A673 (cell line): ENCODE data around the gene MGP. TPM values are rescaled to one million over a fixed set of nuclear protein-coding genes. Genes with fewer than 3 reads are reported as not detected.

Experiments
- BruUV-seq: library from RNA; stranded (reverse); fragments of 400-500 nt; replicated peaks from 2 replicates; lab custom pipeline; 2021; lab: Mats Ljungman, UMichigan
- CTCF ChIA-PET: fragments of 300-600 bp; sonication (Branson Sonifier 250); formaldehyde crosslinking; loops from one replicate; lab custom pipeline; 2022; ENCODE audit warnings: antibody characterized with exemption; lab: Charles Lee
- POLR2A ChIA-PET: fragments of 300-600 bp; sonication (Branson Sonifier 250); formaldehyde crosslinking; loops from one replicate; lab custom pipeline; 2022; ENCODE audit warnings: antibody characterized with exemption; ENCODE audit not compliant: low non-redundant PET; lab: Charles Lee
- DNase-seq: peaks from one replicate; pipeline ENCODE4 v3.0.0-alpha.2; 2015; ENCODE audit warnings: low spot score
- H3K27ac ChIP-seq: fragments of 200-600 bp; sonication (generic); 2 replicates; pipeline ENCODE4 v1.5.1; 2016; ENCODE audit warnings: mixed run types, low read depth, mild to moderate bottlenecking, mixed read lengths, antibody characterized with exemption, low read length; ENCODE audit not compliant: poor library complexity, severe bottlenecking
- H3K27me3 ChIP-seq: fragments of 200-600 bp; sonication (generic); replicated peaks from 2 replicates; pipeline ENCODE4 v1.6.1; 2017; ENCODE audit warnings: mixed run types, low read depth, mild to moderate bottlenecking, mixed read lengths, antibody characterized with exemption, low read length; ENCODE audit not compliant: insufficient read depth, poor library complexity
- H3K36me3 ChIP-seq: fragments of 200-600 bp; sonication (generic); 2 replicates; pipeline ENCODE4 v1.6.1; 2016; ENCODE audit warnings: mixed run types, mild to moderate bottlenecking, mixed read lengths, antibody characterized with exemption, low read length; ENCODE audit not compliant: insufficient read depth, poor library complexity, severe bottlenecking
- H3K4me1 ChIP-seq: fragments of 200-600 bp; sonication (generic); 2 replicates; pipeline ENCODE4 v1.6.1; 2017; ENCODE audit warnings: mixed run types, mild to moderate bottlenecking, mixed read lengths, antibody characterized with exemption, low read length; ENCODE audit not compliant: insufficient read depth, poor library complexity, severe bottlenecking
- H3K4me3 ChIP-seq: fragments of 200-600 bp; sonication (generic); 2 replicates; pipeline ENCODE4 v1.5.1; 2016; ENCODE audit warnings: low read depth, mixed run types, mild to moderate bottlenecking, mixed read lengths, low read length; ENCODE audit not compliant: poor library complexity, severe bottlenecking
- H3K9me3 ChIP-seq: fragments of 200-600 bp; sonication (generic); 2 replicates; pipeline ENCODE4 v1.6.1; 2016; ENCODE audit warnings: mixed run types, low read depth, mild to moderate bottlenecking, mixed read lengths, antibody characterized with exemption, low read length; ENCODE audit not compliant: poor library complexity, severe bottlenecking
- EZH2 ChIP-seq: fragments of 200-600 bp; sonication (generic); IDR thresholded peaks from 2 replicates; pipeline ENCODE4 v1.6.1; 2017; ENCODE audit warnings: borderline replicate concordance, low read depth, mild to moderate bottlenecking, mixed read lengths, antibody characterized with exemption, low read length; ENCODE audit not compliant: poor library complexity, severe bottlenecking
- intact Hi-C: fragments of 100-400 bp; cut with micrococcal nuclease; formaldehyde crosslinking; loops from one replicate; pipeline ENCODE4 v1.10.0; 2022; ENCODE audit not compliant: unreplicated experiment
- total RNA-seq: library from RNA; stranded (reverse); gene quantifications from 2 replicates; pipeline ENCODE4 v1.2.3, GENCODE V29; 2021
- TF ChIP-seq, protein P1 (sequence below): fragments of 300-800, 200-600 bp; sonication (generic); conservative IDR thresholded peaks from 2 replicates; pipeline ENCODE4 v1.5.1; 2017; ENCODE audit warnings: low read depth, mild to moderate bottlenecking, antibody characterized with exemption, low read length, moderate library complexity, mixed read lengths

MGP gene
- total RNA-seq, 1 experiment from 2014 or later: not detected

DNA sequence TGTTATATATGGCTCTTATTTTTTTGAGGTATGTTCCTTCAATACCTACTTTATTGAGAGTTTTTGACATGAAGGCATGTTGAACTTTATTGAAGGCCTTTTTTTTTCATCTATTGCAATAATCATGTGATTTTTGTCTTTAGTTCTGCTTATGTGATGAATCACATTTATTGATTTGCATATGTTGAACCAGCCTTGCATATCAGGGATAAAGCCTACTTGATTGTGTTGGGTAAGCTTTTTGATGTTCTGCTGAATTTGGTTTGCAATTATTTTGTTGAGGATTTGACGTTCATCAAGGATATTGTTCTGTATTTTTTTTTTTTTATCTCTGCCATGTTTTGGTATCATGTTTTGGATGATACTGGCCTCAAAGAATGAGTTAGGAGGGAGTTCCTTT, 27.1 kb downstream of the MGP start:
- H3K27ac ChIP-seq: no peak overlapping the region
- intact Hi-C loops: no loop called here
- no peak overlapping the region for H3K4me3 ChIP-seq
- no peak for DNase-seq
- TF ChIP-seq, protein P1, sequence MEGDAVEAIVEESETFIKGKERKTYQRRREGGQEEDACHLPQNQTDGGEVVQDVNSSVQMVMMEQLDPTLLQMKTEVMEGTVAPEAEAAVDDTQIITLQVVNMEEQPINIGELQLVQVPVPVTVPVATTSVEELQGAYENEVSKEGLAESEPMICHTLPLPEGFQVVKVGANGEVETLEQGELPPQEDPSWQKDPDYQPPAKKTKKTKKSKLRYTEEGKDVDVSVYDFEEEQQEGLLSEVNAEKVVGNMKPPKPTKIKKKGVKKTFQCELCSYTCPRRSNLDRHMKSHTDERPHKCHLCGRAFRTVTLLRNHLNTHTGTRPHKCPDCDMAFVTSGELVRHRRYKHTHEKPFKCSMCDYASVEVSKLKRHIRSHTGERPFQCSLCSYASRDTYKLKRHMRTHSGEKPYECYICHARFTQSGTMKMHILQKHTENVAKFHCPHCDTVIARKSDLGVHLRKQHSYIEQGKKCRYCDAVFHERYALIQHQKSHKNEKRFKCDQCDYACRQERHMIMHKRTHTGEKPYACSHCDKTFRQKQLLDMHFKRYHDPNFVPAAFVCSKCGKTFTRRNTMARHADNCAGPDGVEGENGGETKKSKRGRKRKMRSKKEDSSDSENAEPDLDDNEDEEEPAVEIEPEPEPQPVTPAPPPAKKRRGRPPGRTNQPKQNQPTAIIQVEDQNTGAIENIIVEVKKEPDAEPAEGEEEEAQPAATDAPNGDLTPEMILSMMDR: no peak
- no peak for TF ChIP-seq EZH2
- ChIA-PET CTCF (no interaction called here), POLR2A (no interaction called here)
- no peaks in the 10 kb centered on the region for H3K4me1 ChIP-seq
- no peaks in the 10 kb centered on the region for H3K36me3 ChIP-seq
- peaks cover 3% of the 10 kb centered on the region for H3K9me3 ChIP-seq
- BruUV-seq: no TSS peak
- no peaks in the 10 kb centered on the region for H3K27me3 ChIP-seq

DNA sequence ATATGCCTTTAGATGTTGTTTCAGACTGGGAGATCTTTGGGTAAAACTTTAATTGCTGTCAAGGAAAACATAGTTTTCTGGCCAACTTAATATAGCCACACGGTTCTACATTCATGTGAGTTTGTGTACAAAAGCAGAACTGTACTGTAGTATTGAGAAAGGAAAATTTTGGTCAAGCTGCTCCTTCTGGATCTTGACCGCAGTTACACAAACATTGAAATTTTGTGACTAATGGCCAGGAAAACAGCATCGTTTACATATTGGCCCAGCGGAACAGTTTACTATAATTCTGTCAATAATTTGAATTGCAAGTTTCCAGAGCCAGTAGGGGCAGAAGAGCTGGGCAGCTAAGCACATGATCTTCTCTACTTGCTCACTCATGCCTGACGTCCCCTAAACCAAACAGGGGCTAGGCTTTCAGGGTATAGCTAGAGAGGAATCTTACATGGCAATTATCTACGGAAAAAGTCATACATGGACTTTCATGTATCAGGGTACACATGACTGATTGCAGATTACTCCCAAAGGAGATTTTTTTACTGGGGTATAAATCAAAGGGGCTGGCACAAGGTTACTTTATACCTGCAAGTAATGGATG, 31.0 kb downstream of the MGP start:
- TF ChIP-seq, protein P1: no peak
- no peak for TF ChIP-seq EZH2
- no peak overlapping the region for H3K4me3 ChIP-seq
- H3K4me1 ChIP-seq: no peaks in the 10 kb centered on the region
- no peak for DNase-seq
- H3K36me3 ChIP-seq: no peaks in the 10 kb centered on the region
- ChIA-PET CTCF (no interaction called here), POLR2A (no interaction called here)
- H3K27ac ChIP-seq: no peak overlapping the region
- H3K9me3 ChIP-seq: peaks cover 3% of the 10 kb centered on the region
- BruUV-seq: no TSS peak
- intact Hi-C loops: no loop called here
- H3K27me3 ChIP-seq: no peaks in the 10 kb centered on the region

DNA sequence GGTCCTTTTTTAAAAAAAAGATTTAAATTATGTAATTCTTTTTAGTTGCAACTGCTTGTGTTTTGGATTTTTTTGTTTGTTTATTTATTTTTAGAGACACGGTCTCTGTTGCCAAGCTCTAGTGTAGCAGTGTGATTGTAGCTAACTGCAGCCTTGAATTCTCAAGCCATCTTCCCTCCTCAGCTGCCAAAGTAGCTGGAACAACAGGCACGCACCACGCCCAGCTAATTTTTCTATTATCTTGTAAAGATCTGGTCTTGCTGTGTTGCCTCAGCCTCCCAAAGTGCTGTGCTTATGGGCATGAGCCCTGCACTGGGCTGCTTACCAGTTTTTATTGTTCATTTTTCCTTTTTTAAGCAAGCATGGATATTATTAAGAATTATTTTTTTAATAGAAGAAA, 31.7 kb downstream of the MGP start:
- intact Hi-C loops: no loop called here

More for the DNA sequence above, 31.7 kb downstream of the MGP start:
- Histone ChIP-seq H3K27me3 (no peaks in the 10 kb centered on the region), H3K36me3 (no peaks in the 10 kb centered on the region), H3K4me1 (no peaks in the 10 kb centered on the region), H3K4me3 (no peak overlapping the region), H3K9me3 (no peaks in the 10 kb centered on the region), H3K27ac (no peak overlapping the region)
- no peak for TF ChIP-seq EZH2
- TF ChIP-seq, protein P1: no peak
- CTCF ChIA-PET: no interaction called here
- POLR2A ChIA-PET: no interaction called here
- DNase-seq: peak; percentile 27
- no TSS peak for BruUV-seq
